Activated T-cell treated with anti-CD3 and anti-CD28 coated beads, Interleukin-2, amount 50 U/mL, for 48 hours (primary cell): ENCODE data around the gene USH2A.

Experiments used
- DNase-seq, 2 experiments: peaks; one replicate each; pipeline ENCODE4 v3.0.0-alpha.2; 2020

Gene USH2A

DNA sequence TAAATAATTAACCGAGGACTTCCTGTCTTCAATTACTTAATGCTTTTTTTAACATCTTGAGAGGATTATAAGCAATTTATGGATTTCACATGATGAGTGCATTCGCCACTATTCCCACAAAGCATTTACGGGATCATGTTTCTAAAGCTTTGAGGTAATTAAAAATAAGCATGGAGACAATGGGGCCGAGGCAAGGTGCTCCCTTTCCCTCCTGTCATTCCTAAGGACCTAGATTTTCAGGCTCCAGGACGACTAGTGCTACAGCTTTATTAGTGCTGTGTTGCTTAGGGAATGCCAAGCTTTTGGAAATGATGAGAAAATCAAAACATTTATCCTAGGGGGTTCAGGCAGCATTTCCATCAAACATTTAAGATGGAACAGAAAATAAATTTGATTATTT lies 646.9 kb downstream of the USH2A start:
- DNase-seq, result no peak

- no peak for DNase-seq
Measured at GRCh38 chr1:215772151-215772550, 651.1 kb downstream of the USH2A start.

- no peak for DNase-seq
Measured at GRCh38 chr1:215768303-215768702, 654.9 kb downstream of the USH2A start.

DNA sequence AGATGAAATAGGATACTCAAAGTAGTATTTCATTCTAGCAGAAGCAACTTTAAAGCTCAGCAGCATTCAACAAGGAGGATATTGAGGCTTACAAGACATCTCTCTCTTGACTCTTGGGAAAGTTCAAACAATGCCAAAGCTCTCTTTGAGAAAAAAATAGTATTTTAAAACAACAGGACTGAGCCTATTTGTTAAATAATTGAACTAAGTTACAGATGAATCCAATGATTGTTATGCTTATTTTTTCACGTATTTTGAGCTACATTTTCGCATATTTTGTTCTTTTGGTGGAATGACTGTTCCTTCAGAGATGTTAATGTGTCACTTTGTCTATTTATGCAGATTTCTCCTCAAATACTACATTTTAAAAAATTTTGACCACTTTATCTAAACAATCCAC lies 655.5 kb downstream of the USH2A start:
- DNase-seq, result no peak

GRCh38 chr1:215766521-215766920 lies 656.7 kb downstream of the USH2A start:
- DNase-seq, result no peak

GRCh38 chr1:215765833-215766232 lies 657.4 kb downstream of the USH2A start:
- DNase-seq, result no peak

GRCh38 chr1:215761446-215761845 lies 661.8 kb downstream of the USH2A start:
- no peak for DNase-seq

GRCh38 chr1:215754112-215754511 lies 669.1 kb downstream of the USH2A start:
- DNase-seq, result no peak

GRCh38 chr1:215749414-215749813 lies 673.8 kb downstream of the USH2A start:
- DNase-seq, result no peak

DNA sequence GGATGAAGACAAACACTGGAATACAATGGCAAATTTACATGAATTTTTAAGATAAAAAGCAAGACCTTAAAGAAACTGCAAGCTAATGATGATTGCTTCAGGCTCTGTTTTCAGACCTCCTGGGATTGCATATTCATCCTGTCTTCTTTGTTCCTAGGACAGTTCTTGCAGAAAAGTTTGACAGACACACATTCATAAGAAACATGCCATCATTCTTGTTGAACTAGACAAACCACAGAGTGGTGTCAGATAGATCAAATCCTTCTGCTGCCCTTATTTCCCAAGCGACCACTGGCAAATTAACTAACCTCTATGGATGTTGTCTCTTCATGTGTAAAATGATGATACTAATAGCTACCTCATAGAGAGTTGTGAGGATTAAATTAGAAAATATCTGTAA lies 674.8 kb downstream of the USH2A start:
- no peak for DNase-seq

DNA sequence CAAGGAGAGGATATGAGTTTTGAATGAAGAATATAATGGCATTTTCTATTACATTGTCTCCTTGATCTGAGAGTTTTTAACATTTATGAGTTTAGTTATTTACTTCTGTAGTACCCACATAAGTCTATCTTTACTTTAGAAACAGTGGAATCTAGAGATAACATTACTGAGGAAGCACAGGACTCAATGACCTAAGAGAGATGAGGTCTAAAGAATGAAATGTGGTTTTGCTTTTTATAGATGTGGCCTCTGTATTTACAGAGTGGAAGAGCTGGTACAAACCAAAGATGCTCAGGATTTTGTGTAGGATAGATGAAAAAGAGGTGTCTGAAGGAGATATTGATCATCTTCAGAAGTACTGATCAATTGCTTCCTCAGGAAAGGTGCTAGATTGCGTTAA lies 678.8 kb downstream of the USH2A start:
- no peak for DNase-seq

DNA sequence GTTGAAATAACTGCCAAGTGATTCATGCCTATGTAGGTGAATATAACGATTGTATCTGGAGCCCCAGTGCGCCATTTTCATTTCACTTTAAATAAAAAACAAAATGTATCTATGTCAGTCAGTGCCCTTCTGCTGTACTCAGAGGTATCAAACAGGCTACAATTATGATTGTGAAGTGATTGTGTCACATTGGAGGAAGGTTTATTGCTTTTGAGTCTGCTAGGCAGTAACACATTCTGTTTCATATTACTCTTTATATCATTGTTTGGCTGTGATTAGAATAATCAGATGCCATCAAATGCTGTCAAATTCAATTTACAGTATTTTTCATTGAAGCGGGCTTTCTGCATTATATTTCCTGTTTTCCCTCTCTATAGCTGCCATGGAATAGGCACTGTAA lies 684.2 kb downstream of the USH2A start:
- no peak for DNase-seq

DNA sequence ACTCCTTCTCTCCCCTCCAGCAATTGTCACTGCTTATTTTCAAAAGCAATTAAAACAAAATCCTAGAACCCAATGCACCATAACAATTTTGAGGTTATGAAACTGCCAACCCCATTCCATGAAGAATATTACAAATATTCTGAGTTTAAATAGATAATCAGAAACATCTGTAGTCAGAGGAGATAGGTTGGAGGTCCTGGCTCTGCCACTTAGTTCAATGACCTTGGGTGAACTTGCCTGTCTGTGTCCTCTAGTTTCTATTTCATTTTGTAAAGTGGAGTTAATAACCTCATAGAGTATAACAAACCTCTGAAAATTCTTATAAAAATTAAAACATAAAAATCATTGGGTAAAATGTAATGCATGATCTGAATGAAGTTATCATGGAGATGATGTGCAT lies 691.5 kb downstream of the USH2A start:
- no peak for DNase-seq

GRCh38 chr1:215730600-215730999 lies 692.6 kb downstream of the USH2A start:
- no peak for DNase-seq

DNA sequence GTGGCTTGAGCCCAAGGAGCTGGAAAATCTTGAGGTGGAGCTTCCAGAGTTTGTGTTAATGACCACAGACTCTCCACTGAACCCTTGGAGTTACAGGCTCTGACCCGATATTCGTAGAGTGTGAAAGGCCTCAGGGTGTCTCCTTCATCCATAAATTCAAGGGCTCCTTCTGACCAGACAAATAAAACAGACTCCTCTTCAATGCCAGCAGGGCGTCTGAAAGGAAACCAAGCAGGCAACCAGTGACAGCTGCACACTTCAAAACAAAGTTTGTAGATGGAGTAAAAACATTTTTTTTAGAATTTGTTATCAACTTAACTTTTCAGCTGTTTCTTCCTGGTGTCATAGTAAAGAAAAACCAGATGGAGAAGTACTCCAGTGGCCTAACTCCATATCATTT lies 695.1 kb downstream of the USH2A start:
- DNase-seq, result no peak

- no peak for DNase-seq
Measured at GRCh38 chr1:215720126-215720525, 703.1 kb downstream of the USH2A start.

DNA sequence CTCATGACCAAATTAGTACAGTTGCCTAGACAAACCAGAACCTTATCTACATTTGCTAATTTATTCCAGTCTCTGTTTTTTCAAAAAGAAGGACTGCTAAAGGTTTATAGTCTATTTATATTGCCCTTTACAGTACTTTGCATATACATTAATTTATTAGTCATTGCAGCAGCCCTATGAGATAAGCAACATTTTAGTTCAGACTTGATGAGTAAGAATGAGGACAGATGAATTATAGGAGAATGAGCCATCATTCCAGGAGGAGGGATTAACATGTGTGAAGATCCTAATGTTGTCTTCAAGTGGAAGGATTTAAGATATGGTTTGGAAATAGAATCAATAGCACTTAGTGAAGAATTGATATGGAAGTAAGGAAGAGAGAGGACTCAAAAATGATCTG lies 703.7 kb downstream of the USH2A start:
- no peak for DNase-seq

- DNase-seq, result no peak
Measured at GRCh38 chr1:215718575-215719287, 704.5 kb downstream of the USH2A start.

DNA sequence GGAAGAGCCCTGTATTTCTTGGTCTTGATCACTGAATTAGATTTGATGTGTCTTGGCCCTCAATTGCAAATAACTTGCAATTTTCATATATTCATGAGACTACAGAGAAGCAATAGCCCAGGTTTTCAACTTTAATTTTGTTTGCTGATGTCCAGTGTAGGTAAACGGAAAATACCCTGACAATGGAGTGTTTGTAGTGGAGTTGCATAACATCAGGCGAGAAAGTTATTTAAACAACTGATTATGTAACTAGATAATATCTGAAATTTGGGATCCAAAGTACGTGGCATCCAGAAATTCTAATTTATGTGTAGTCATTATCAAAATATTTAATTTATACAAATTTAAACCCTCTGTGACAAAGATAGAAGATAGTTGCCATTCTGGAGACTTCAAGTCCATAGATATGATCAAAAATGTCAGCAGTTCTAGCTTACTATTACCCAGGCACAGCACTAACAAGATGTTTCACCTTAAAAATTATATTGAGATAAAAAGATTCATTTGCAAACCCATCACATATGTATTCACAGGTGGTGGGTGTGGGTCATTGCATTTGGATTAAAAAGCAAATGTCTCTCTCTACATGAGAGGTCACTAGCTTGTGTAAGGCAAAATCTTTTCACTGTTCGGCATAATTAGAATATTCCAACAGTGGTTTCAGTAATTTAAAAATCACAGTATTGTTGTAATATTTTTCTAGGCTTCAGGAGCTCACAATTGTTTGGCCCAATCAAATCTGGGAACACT lies 705.4 kb downstream of the USH2A start:
- no peak for DNase-seq

- DNase-seq, result no peak
Measured at GRCh38 chr1:215710899-215711225, 712.4 kb downstream of the USH2A start.

DNA sequence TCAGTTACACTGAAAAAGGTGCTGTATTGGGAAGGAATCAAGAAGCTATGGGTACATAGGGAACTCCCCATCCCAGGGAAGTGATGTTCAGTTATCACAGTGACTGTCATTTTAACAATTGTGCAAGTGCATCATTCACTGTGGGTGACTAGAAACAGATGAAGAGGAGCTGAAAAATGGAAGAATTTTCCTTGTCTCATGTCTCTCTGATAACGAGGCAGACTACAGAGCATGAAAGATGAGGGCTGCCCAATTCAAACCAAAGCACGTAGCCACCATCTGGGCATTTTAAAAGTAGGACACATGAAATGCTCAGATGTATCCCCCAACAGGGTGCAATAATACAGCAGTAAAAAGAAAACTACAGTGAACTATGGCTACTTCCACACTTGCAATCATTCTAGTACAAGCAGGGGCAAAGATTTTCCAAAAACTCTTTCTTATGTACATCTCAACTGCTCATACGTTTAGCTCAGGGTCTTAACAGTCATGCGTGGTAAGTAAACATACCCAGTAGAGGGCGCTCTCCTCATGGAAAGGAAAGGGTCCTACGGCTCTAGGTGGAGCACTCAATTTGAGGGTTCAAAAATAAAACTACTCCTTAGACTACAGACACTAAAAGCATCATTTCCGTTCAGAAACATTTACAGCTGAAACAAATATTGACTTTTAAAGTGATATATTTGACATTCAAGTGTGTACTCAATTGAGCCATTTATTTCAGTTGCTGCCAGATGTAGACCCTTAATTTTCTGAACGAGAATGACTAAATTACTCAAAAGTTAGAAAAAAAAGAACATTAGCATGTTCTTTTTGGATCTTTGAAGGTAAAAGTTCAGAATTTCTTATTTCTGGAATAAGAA lies 713.0 kb downstream of the USH2A start:
- no peak for DNase-seq

- no peak for DNase-seq
Measured at GRCh38 chr1:215704089-215704860, 719.0 kb downstream of the USH2A start.

GRCh38 chr1:215682232-215682631 lies 741.0 kb downstream of the USH2A start:
- DNase-seq, result no peak
